EH (cell line): ENCODE results near the gene TCEA3.

Experiments used
- DNase-seq: peaks from one replicate; pipeline ENCODE4 v3.0.0-alpha.2; 2015; ENCODE audit warnings: low read depth

TCEA3 gene

GRCh38 chr1:23421343-23421742 is 3.2 kb downstream of the TCEA3 start:
- DNase-seq, result no peak

GRCh38 chr1:23420778-23421177 is 3.8 kb downstream of the TCEA3 start:
- DNase-seq, result no peak

GRCh38 chr1:23419180-23419579 is 5.4 kb downstream of the TCEA3 start:
- DNase-seq, result no peak

GRCh38 chr1:23417570-23417969 is 7.0 kb downstream of the TCEA3 start:
- peak; percentile 55 for DNase-seq

GRCh38 chr1:23416964-23417363 is 7.6 kb downstream of the TCEA3 start:
- DNase-seq, result no peak

- DNase-seq, result no peak
These were observed 15.7 kb downstream of the TCEA3 start for GRCh38 chr1:23408797-23409290.

- DNase-seq, result peak; percentile 21
These were observed 17.4 kb downstream of the TCEA3 start for GRCh38 chr1:23407016-23407630.

GRCh38 chr1:23405946-23406345 is 18.6 kb downstream of the TCEA3 start:
- DNase-seq, result no peak

GRCh38 chr1:23403735-23404486 is 20.6 kb downstream of the TCEA3 start:
- peak; percentile 98 for DNase-seq

GRCh38 chr1:23403355-23403734 is 21.2 kb downstream of the TCEA3 start:
- no peak for DNase-seq

- peak; percentile 90 for DNase-seq
These were observed 21.6 kb downstream of the TCEA3 start for GRCh38 chr1:23403038-23403336.

GRCh38 chr1:23402286-23403037 is 22.1 kb downstream of the TCEA3 start:
- DNase-seq, result peak; percentile 16

- no peak for DNase-seq
These were observed 23.2 kb downstream of the TCEA3 start for GRCh38 chr1:23401313-23401712.

GRCh38 chr1:23400324-23401114 is 24.0 kb downstream of the TCEA3 start:
- DNase-seq, result peak; percentile 60

GRCh38 chr1:23399229-23399628 is 25.3 kb downstream of the TCEA3 start:
- no peak for DNase-seq

- no peak for DNase-seq
These were observed 26.6 kb downstream of the TCEA3 start for GRCh38 chr1:23397908-23398307.

- no peak for DNase-seq
These were observed 28.2 kb downstream of the TCEA3 start for GRCh38 chr1:23396380-23396779.

GRCh38 chr1:23395849-23396248 is 28.7 kb downstream of the TCEA3 start:
- no peak for DNase-seq

GRCh38 chr1:23395154-23395724 is 29.3 kb downstream of the TCEA3 start:
- no peak for DNase-seq

- DNase-seq, result peak; percentile 91
These were observed 29.9 kb downstream of the TCEA3 start for GRCh38 chr1:23394684-23395083.

- DNase-seq, result peak; percentile 68
These were observed 30.4 kb downstream of the TCEA3 start for GRCh38 chr1:23394181-23394580.

GRCh38 chr1:23393706-23394105 is 30.8 kb downstream of the TCEA3 start:
- DNase-seq, result peak; percentile 81
